T-helper 2 cell (primary cell): ENCODE measurements around the gene PPP6R3.
"Not testable (repeated sequence)": the region's sequence is repeated elsewhere in the genome, so short reads cannot be mapped to it uniquely, and the experiment has no call there.

ENCODE experiments used
- DNase-seq, 5 experiments: peaks; one replicate each; pipeline versions ENCODE4 v3.0.0 to v3.0.0-alpha.2; 2012 to 2022
- total RNA-seq, 2 donors: gene quantifications; one replicate each; lab custom pipeline; 2026; lab: John Stamatoyannopoulos, UW

PPP6R3 gene
- total RNA-seq = 234 to 235 reads per million in 2 donors

- peak in 1 of 5 experiments; percentile 49 for DNase-seq
Measured at GRCh38 chr11:68460741-68461574, at the start of gene PPP6R3. TSS of gene PPP6R3 (plus strand) at chr11:68460752. CDS start at chr11:68537665, 76,913 bp downstream.

GRCh38 chr11:68411501-68411991, 49.0 kb upstream of the PPP6R3 start:
- DNase-seq = no peak

GRCh38 chr11:68412593-68413475, 47.7 kb upstream of the PPP6R3 start:
- DNase-seq = peak in 1 of 5 experiments; percentile 78

- DNase-seq = no peak
Measured at GRCh38 chr11:68413591-68413999, 47.0 kb upstream of the PPP6R3 start.

GRCh38 chr11:68414496-68415221, 45.9 kb upstream of the PPP6R3 start:
- no peak for DNase-seq

- DNase-seq = no peak
Measured at GRCh38 chr11:68416070-68416578, 44.4 kb upstream of the PPP6R3 start.

- DNase-seq = no peak
Measured at GRCh38 chr11:68418648-68419047, 41.9 kb upstream of the PPP6R3 start.

- DNase-seq = no peak
Measured at GRCh38 chr11:68420171-68420570, 40.4 kb upstream of the PPP6R3 start.

- no peak for DNase-seq
Measured at GRCh38 chr11:68423481-68423880, 37.1 kb upstream of the PPP6R3 start.

GRCh38 chr11:68424101-68424632, 36.4 kb upstream of the PPP6R3 start:
- no peak for DNase-seq

GRCh38 chr11:68424981-68425865, 35.3 kb upstream of the PPP6R3 start:
- no peak for DNase-seq

GRCh38 chr11:68425866-68426380, 34.6 kb upstream of the PPP6R3 start:
- DNase-seq = no peak

GRCh38 chr11:68429661-68430060, 30.9 kb upstream of the PPP6R3 start:
- DNase-seq = no peak

GRCh38 chr11:68430384-68430783, 30.2 kb upstream of the PPP6R3 start:
- DNase-seq = no peak

GRCh38 chr11:68430801-68431200, 29.8 kb upstream of the PPP6R3 start:
- no peak for DNase-seq

- DNase-seq = no peak
Measured at GRCh38 chr11:68431984-68432645, 28.4 kb upstream of the PPP6R3 start.

- DNase-seq = no peak
Measured at GRCh38 chr11:68432874-68433273, 27.7 kb upstream of the PPP6R3 start.

- DNase-seq = no peak
Measured at GRCh38 chr11:68433541-68433940, 27.0 kb upstream of the PPP6R3 start.

GRCh38 chr11:68434159-68434558, 26.4 kb upstream of the PPP6R3 start:
- not testable (repeated sequence) for DNase-seq
